Tibial nerve (tissue), 4 donors: ENCODE results near the gene SFTPA1.

ENCODE experiments used
- CTCF ChIP-seq, 5 experiments: fragments of 200-600 bp in 3 of 5; fragments of 450-650 bp in 2 of 5; sonication (generic) in 3 of 5; IDR thresholded peaks; one replicate each; pipeline ENCODE4 v1.5.1; 2016 to 2019; ENCODE audit warnings: antibody characterized with exemption in 5 of 5, mild to moderate bottlenecking in 3 of 5, moderate library complexity in 2 of 5
- EP300 ChIP-seq, 2 donors: sonication (generic); formaldehyde crosslinking; IDR thresholded peaks; one replicate each; pipeline ENCODE4 v1.6.1; 2017; ENCODE audit warnings: antibody characterized with exemption in 2 of 2, mild to moderate bottlenecking in 1 of 2
- POLR2A ChIP-seq, 2 donors: fragments of 450-650 bp; IDR thresholded peaks; one replicate each; pipeline ENCODE4 v1.6.1; 2017; ENCODE audit warnings: antibody characterized with exemption in 2 of 2, mild to moderate bottlenecking in 2 of 2, moderate library complexity in 2 of 2

- TF ChIP-seq CTCF (IDR thresholded peaks at IDR 0.05) (no peak), POLR2A (IDR thresholded peaks at IDR 0.05) (no peak), EP300 (IDR thresholded peaks at IDR 0.05) (no peak)
Measured at GRCh38 chr10:79581044-79581443, 29.7 kb upstream of the SFTPA1 start.
